ENCODE results near the gene DLG2. TPM values are rescaled to one million over a fixed set of nuclear protein-coding genes. Genes with fewer than 3 reads are reported as not detected.

The DLG2 gene
- total RNA-seq, 1 experiment from 2014 or later: 17.5 TPM

DNA sequence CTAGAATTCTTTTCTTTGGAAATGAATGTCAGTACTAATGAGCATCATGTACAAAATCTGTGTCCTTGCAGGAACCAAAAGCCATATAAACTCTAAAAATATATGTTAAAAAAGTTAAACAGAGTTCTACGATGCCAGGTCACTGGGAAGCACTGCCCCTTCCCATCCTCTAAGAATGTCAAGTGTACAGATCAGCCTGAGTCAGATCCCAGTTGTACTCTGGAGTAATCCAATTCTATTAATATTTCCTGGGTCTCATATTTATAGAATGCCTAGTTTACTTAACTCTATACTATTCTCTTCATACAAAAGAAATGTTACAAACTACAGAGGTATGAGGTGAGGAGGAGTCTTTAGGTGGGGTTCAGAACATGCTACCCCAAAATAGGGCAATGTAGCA is 460.1 kb downstream of the DLG2 start:
- ChIA-PET POLR2A (no interaction called here), CTCF (no interaction called here)
- DNase-seq (ENCODE audit: low spot score) (no peak), ATAC-seq (no peak)
- no peak overlapping the region for H3K4me3 Mint-ChIP-seq
- TF ChIP-seq ZNF138 (CRISPR knock-in tag; conservative IDR thresholded peaks at IDR 0.05) (no peak), GTF2I (CRISPR knock-in tag; conservative IDR thresholded peaks at IDR 0.05) (no peak), ZNF121 (CRISPR knock-in tag; IDR thresholded peaks at IDR 0.05) (no peak), JUN (CRISPR knock-in tag; IDR thresholded peaks at IDR 0.05) (no peak)
- TF ChIP-seq, protein P1, sequence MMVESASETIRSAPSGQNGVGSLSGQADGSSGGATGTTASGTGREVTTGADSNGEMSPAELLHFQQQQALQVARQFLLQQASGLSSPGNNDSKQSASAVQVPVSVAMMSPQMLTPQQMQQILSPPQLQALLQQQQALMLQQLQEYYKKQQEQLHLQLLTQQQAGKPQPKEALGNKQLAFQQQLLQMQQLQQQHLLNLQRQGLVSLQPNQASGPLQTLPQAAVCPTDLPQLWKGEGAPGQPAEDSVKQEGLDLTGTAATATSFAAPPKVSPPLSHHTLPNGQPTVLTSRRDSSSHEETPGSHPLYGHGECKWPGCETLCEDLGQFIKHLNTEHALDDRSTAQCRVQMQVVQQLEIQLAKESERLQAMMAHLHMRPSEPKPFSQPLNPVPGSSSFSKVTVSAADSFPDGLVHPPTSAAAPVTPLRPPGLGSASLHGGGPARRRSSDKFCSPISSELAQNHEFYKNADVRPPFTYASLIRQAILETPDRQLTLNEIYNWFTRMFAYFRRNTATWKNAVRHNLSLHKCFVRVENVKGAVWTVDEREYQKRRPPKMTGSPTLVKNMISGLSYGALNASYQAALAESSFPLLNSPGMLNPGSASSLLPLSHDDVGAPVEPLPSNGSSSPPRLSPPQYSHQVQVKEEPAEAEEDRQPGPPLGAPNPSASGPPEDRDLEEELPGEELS (CRISPR knock-in tag; IDR thresholded peaks at IDR 0.05): no peak
- TF ChIP-seq, protein P2, sequence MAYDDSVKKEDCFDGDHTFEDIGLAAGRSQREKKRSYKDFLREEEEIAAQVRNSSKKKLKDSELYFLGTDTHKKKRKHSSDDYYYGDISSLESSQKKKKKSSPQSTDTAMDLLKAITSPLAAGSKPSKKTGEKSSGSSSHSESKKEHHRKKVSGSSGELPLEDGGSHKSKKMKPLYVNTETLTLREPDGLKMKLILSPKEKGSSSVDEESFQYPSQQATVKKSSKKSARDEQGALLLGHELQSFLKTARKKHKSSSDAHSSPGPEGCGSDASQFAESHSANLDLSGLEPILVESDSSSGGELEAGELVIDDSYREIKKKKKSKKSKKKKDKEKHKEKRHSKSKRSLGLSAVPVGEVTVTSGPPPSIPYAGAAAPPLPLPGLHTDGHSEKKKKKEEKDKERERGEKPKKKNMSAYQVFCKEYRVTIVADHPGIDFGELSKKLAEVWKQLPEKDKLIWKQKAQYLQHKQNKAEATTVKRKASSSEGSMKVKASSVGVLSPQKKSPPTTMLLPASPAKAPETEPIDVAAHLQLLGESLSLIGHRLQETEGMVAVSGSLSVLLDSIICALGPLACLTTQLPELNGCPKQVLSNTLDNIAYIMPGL (CRISPR knock-in tag; IDR thresholded peaks at IDR 0.05): no peak
- TF ChIP-seq, protein P3, sequence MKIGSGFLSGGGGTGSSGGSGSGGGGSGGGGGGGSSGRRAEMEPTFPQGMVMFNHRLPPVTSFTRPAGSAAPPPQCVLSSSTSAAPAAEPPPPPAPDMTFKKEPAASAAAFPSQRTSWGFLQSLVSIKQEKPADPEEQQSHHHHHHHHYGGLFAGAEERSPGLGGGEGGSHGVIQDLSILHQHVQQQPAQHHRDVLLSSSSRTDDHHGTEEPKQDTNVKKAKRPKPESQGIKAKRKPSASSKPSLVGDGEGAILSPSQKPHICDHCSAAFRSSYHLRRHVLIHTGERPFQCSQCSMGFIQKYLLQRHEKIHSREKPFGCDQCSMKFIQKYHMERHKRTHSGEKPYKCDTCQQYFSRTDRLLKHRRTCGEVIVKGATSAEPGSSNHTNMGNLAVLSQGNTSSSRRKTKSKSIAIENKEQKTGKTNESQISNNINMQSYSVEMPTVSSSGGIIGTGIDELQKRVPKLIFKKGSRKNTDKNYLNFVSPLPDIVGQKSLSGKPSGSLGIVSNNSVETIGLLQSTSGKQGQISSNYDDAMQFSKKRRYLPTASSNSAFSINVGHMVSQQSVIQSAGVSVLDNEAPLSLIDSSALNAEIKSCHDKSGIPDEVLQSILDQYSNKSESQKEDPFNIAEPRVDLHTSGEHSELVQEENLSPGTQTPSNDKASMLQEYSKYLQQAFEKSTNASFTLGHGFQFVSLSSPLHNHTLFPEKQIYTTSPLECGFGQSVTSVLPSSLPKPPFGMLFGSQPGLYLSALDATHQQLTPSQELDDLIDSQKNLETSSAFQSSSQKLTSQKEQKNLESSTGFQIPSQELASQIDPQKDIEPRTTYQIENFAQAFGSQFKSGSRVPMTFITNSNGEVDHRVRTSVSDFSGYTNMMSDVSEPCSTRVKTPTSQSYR (CRISPR knock-in tag; IDR thresholded peaks at IDR 0.05): no peak
- TF ChIP-seq, protein P4, sequence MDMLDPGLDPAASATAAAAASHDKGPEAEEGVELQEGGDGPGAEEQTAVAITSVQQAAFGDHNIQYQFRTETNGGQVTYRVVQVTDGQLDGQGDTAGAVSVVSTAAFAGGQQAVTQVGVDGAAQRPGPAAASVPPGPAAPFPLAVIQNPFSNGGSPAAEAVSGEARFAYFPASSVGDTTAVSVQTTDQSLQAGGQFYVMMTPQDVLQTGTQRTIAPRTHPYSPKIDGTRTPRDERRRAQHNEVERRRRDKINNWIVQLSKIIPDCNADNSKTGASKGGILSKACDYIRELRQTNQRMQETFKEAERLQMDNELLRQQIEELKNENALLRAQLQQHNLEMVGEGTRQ (CRISPR knock-in tag; IDR thresholded peaks at IDR 0.05): no peak
- H3K9me3 Mint-ChIP-seq: peaks cover 7% of the 10 kb centered on the region
- H3K4me1 Mint-ChIP-seq: peaks cover 39% of the 10 kb centered on the region
- no peaks in the 10 kb centered on the region for H3K27me3 Mint-ChIP-seq (ENCODE audit: low read depth)
- H3K27ac Mint-ChIP-seq: no peak overlapping the region
- peaks cover under 1% of the 10 kb centered on the region for H3K36me3 Mint-ChIP-seq

DNA sequence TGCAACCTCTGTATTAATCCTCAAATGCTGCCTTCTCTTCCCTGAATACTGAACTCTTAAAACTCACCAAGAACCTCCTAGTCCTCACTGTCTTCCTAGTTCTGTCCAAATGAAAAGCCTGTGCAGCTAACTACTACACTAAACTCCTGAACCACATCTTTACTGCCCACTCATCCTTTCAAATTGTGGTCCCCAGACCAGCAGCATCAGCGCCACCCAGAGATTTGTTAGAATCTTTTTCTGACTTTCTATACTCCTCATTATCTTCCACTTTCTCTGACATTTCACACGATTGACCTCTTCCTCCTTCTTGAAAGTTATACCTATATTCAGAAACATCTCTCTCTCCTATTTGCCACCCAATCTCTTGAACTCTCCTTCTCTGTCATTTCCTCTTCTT is 461.3 kb downstream of the DLG2 start:
- POLR2A ChIA-PET: no interaction called here
- Mint-ChIP-seq H3K4me3 (no peak overlapping the region), H3K9me3 (peaks cover 10% of the 10 kb centered on the region), H3K27me3 (ENCODE audit: low read depth) (no peaks in the 10 kb centered on the region), H3K27ac (no peak overlapping the region), H3K4me1 (peaks cover 35% of the 10 kb centered on the region), H3K36me3 (no peaks in the 10 kb centered on the region)
- no peak for DNase-seq (ENCODE audit: low spot score)
- CTCF ChIA-PET: no interaction called here
- ATAC-seq: no peak; the same call in 1 of the 2 replicates
- TF ChIP-seq, protein P5, sequence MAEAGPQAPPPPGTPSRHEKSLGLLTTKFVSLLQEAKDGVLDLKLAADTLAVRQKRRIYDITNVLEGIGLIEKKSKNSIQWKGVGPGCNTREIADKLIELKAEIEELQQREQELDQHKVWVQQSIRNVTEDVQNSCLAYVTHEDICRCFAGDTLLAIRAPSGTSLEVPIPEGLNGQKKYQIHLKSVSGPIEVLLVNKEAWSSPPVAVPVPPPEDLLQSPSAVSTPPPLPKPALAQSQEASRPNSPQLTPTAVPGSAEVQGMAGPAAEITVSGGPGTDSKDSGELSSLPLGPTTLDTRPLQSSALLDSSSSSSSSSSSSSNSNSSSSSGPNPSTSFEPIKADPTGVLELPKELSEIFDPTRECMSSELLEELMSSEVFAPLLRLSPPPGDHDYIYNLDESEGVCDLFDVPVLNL (CRISPR knock-in tag; IDR thresholded peaks at IDR 0.05; ENCODE audit: borderline replicate concordance, low read depth): no peak
- TF ChIP-seq FOXK1 (CRISPR knock-in tag; IDR thresholded peaks at IDR 0.05) (no peak), ZNF671 (CRISPR knock-in tag; IDR thresholded peaks at IDR 0.05) (no peak), TEAD4 (CRISPR knock-in tag; IDR thresholded peaks at IDR 0.05) (no peak), SMAD3 (CRISPR knock-in tag; IDR thresholded peaks at IDR 0.05; ENCODE audit: borderline replicate concordance) (no peak), FOXP1 (CRISPR knock-in tag; IDR thresholded peaks at IDR 0.05; ENCODE audit: borderline replicate concordance) (no peak)

DNA sequence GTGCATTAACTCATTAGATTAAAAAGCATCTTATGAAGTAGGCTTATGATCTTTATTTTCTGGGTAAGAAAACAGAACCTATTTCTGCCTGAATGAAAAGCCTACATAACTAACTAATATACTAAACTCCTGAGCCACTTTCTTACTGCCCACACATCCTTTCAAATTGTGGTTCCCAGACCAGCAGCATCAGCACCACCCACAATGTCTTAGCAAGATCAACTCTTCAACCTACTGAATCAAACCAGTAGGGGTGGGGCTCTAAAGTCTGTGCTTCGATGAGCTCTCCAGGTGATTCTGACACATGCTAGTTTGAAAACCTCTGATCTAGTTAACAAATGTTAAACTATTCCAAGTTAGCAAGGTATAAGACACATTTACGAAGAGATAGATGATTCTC is 462.4 kb downstream of the DLG2 start:
- no peak overlapping the region for H3K27ac Mint-ChIP-seq
- no peak for DNase-seq (ENCODE audit: low spot score)
- peaks cover 11% of the 10 kb centered on the region for H3K9me3 Mint-ChIP-seq
- H3K27me3 Mint-ChIP-seq (ENCODE audit: low read depth): no peaks in the 10 kb centered on the region
- peaks cover 26% of the 10 kb centered on the region for H3K4me1 Mint-ChIP-seq
- no peak overlapping the region for H3K4me3 Mint-ChIP-seq
- no peaks in the 10 kb centered on the region for H3K36me3 Mint-ChIP-seq
- ChIA-PET CTCF (no interaction called here), POLR2A (no interaction called here)
- no peak for ATAC-seq
- no peak for TF ChIP-seq TEAD4 (CRISPR knock-in tag; IDR thresholded peaks at IDR 0.05)
- no peak for TF ChIP-seq JAZF1 (CRISPR knock-in tag; IDR thresholded peaks at IDR 0.05)
- TF ChIP-seq, protein P6, sequence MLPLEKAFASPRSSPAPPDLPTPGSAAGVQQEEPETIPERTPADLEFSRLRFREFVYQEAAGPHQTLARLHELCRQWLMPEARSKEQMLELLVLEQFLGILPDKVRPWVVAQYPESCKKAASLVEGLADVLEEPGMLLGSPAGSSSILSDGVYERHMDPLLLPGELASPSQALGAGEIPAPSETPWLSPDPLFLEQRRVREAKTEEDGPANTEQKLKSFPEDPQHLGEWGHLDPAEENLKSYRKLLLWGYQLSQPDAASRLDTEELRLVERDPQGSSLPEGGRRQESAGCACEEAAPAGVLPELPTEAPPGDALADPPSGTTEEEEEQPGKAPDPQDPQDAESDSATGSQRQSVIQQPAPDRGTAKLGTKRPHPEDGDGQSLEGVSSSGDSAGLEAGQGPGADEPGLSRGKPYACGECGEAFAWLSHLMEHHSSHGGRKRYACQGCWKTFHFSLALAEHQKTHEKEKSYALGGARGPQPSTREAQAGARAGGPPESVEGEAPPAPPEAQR (CRISPR knock-in tag; IDR thresholded peaks at IDR 0.05): no peak
- TF ChIP-seq ZNF317 (CRISPR knock-in tag; IDR thresholded peaks at IDR 0.05; ENCODE audit: borderline replicate concordance, low read depth): no peak
- no peak for TF ChIP-seq SMAD4 (CRISPR knock-in tag; IDR thresholded peaks at IDR 0.05)
- TF ChIP-seq, protein P7, sequence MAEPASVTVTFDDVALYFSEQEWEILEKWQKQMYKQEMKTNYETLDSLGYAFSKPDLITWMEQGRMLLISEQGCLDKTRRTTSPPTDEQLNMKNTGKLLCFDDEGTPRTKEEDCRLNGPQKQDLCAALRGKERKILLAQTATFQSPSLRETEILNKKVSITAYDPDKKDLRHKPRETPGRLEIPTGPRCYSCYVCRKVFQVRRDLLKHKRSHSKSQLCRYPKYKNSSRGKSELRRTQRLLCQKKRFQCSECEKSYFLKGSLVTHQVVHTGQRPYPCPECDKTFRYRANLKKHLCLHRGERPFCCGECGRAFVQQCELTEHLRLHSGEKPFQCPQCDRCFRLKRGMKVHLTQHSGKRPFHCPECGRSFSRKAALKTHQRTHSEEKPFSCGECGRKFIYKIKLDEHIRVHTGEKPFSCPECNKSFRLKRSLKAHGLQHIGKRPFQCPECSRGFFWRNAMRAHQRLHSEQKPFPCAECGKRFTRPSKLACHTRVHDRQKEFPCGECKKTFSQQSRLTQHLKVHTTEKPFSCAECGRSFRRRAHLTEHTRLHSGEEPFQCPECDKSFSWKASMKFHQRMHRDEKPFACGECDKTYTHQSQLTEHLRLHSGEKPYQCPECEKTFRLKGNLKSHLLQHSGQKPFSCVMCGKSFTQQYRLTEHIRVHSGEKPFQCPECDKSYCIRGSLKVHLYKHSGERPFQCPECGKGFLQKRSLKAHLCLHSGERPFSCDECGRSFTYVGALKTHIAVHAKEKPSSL (CRISPR knock-in tag; conservative IDR thresholded peaks at IDR 0.05): no peak
- TF ChIP-seq ZNF263 (CRISPR knock-in tag; IDR thresholded peaks at IDR 0.05; ENCODE audit: low read depth): no peak

All from WTC11 (cell line).